Thyroid gland (tissue), 4 donors: ENCODE measurements around the gene ZNF219. TPM values are rescaled to one million over a fixed set of nuclear protein-coding genes. Genes with fewer than 3 reads are reported as not detected.
A peak's percentile ranks its signal among the peaks of the same experiment; 100 is the strongest.

Experiments used
- DNase-seq, 2 donors: peaks; one replicate each; pipeline ENCODE4 v3.0.0-alpha.2; 2019
- H3K27ac ChIP-seq, 3 donors: fragments of 200-600 bp; sonication (generic); 1 replicate in 2 of 3; 2 replicates in 1 of 3; pipeline ENCODE4 v1.5.1; 2016 to 2019; ENCODE audit warnings: mild to moderate bottlenecking in 1 of 3, moderate library complexity in 1 of 3
- H3K27me3 ChIP-seq: fragments of 200-600 bp; sonication (generic); one replicate; pipeline ENCODE4 v1.5.1; 2019
- H3K36me3 ChIP-seq, 2 donors: fragments of 200-600 bp; sonication (generic); one replicate each; pipeline ENCODE4 v1.5.1; 2016 to 2019
- H3K4me1 ChIP-seq, 2 donors: fragments of 200-600 bp; sonication (generic); one replicate each; pipeline ENCODE4 v1.5.1; 2017 to 2019
- H3K4me3 ChIP-seq, 3 donors: fragments of 200-600 bp; sonication (generic); replicated peaks in 1 of 3; 1 replicate in 2 of 3; 2 replicates in 1 of 3; pipeline ENCODE4 v1.5.1; 2016; ENCODE audit warnings: mild to moderate bottlenecking in 1 of 3
- H3K9me3 ChIP-seq: fragments of 200-600 bp; sonication (generic); one replicate; pipeline ENCODE4 v1.5.1; 2017
- CTCF ChIP-seq, 6 experiments: fragments of 200-600 bp in 3 of 6; fragments of 450-650 bp in 3 of 6; sonication (generic) in 3 of 6; IDR thresholded peaks; one replicate each; pipeline ENCODE4 v1.5.1; 2016 to 2019; ENCODE audit warnings: antibody characterized with exemption in 6 of 6, mild to moderate bottlenecking in 2 of 6, inconsistent platforms in 1 of 6, moderate library complexity in 1 of 6
- POLR2A ChIP-seq, 2 donors: fragments of 450-650 bp; IDR thresholded peaks; one replicate each; pipeline ENCODE4 v1.6.1; 2017; ENCODE audit warnings: antibody characterized with exemption in 2 of 2, mild to moderate bottlenecking in 2 of 2, moderate library complexity in 1 of 2
- WGBS, 2 donors: methylation state at CpG; one replicate each; pipeline ENCODE4 v1.1.5; 2017; 5-methylcytosine and 5-hydroxymethylcytosine counted together
- intact Hi-C: fragments of 100-400 bp; cut with DNase I; formaldehyde crosslinking; loops from one replicate; pipeline ENCODE4 v1.15.1; 2023
- total RNA-seq, 4 donors: library from RNA; depleted of rRNA; stranded (reverse); fragments of >200 nt; gene quantifications; one replicate each; pipeline ENCODE4 v1.2.3, GENCODE V29; 2016

The ZNF219 gene
- total RNA-seq, 4 donors from 2014 or later, result 53.6 to 82.7 (median 67.3) TPM

- no peak for TF ChIP-seq CTCF (IDR thresholded peaks at IDR 0.05)
- no peak for TF ChIP-seq POLR2A (IDR thresholded peaks at IDR 0.05)
- peak; percentile 46 to 62 for DNase-seq
- WGBS, 2 donors, result 36 to 37% methylated on average over 22 of the region's 42 CpGs
- Histone ChIP-seq H3K27ac (peak overlapping the region; percentile 83 to 98 (median 96)), H3K36me3 (peaks cover 11 to 15% of the 10 kb centered on the region in 2 donors), H3K4me1 (peaks cover 31 to 50% of the 10 kb centered on the region in 2 donors), H3K9me3 (no peaks in the 10 kb centered on the region), H3K27me3 (no peaks in the 10 kb centered on the region), H3K4me3 (peak overlapping the region in 1 of 3 donors; percentile 11)
- intact Hi-C loops, result loop anchor here (2.0 to 5.0 kb wide), 2 partner anchors 23 to 75 kb away; no protein-coding TSS in a partner anchor
Observed at GRCh38 chr14:21091821-21092272, 6.6 kb downstream of the ZNF219 start.

GRCh38 chr14:21090940-21091663 is 7.4 kb downstream of the ZNF219 start:
- H3K27ac ChIP-seq, result peak overlapping the region; percentile 83 to 98 (median 96)
- intact Hi-C loops, result loop anchor here (5.0 kb wide), 1 partner anchor 74 kb away; no protein-coding TSS in a partner anchor
- H3K27me3 ChIP-seq, result no peaks in the 10 kb centered on the region
- H3K36me3 ChIP-seq, result peaks cover 11 to 15% of the 10 kb centered on the region in 2 donors
- H3K4me1 ChIP-seq, result peaks cover 31 to 44% of the 10 kb centered on the region in 2 donors
- WGBS, 2 donors, result 79 to 88% methylated on average over 37 to 45 of the region's 45 CpGs
- no peaks in the 10 kb centered on the region for H3K9me3 ChIP-seq
- TF ChIP-seq POLR2A (IDR thresholded peaks at IDR 0.05) (no peak), CTCF (IDR thresholded peaks at IDR 0.05) (no peak)
- H3K4me3 ChIP-seq, result peak overlapping the region in 1 of 3 donors; percentile 11
- peak in 1 of 2 donors; percentile 27 for DNase-seq

GRCh38 chr14:21090194-21090939 is 8.1 kb downstream of the ZNF219 start:
- intact Hi-C loops, result loop anchor here (5.0 kb wide), 1 partner anchor 73 kb away; no protein-coding TSS in a partner anchor
- no peaks in the 10 kb centered on the region for H3K27me3 ChIP-seq
- no peak overlapping the region for H3K4me3 ChIP-seq
- TF ChIP-seq CTCF (IDR thresholded peaks at IDR 0.05), result peak in 4 of 6 experiments; percentile 29 to 45 (median 34)
- TF ChIP-seq POLR2A (IDR thresholded peaks at IDR 0.05), result no peak
- H3K4me1 ChIP-seq, result peaks cover 31 to 45% of the 10 kb centered on the region in 2 donors
- 87 to 90% methylated on average over 32 to 38 of the region's 45 CpGs for WGBS, 2 donors
- DNase-seq, result peak in 1 of 2 donors; percentile 38
- no peaks in the 10 kb centered on the region for H3K9me3 ChIP-seq
- H3K27ac ChIP-seq, result peak overlapping the region; percentile 15 to 96 (median 83)
- H3K36me3 ChIP-seq, result peaks cover 11 to 15% of the 10 kb centered on the region in 2 donors

- TF ChIP-seq CTCF (IDR thresholded peaks at IDR 0.05) (no peak), POLR2A (IDR thresholded peaks at IDR 0.05) (no peak)
- H3K27ac ChIP-seq, result peak overlapping the region in 2 of 3 donors; percentile 15 to 83
Observed at GRCh38 chr14:21089877-21090193, 8.6 kb downstream of the ZNF219 start.

More at GRCh38 chr14:21089877-21090193, 8.6 kb downstream of the ZNF219 start:
- peaks cover 31 to 51% of the 10 kb centered on the region in 2 donors for H3K4me1 ChIP-seq
- DNase-seq, result no peak
- no peaks in the 10 kb centered on the region for H3K9me3 ChIP-seq
- no peaks in the 10 kb centered on the region for H3K27me3 ChIP-seq
- H3K36me3 ChIP-seq, result peaks cover 13 to 15% of the 10 kb centered on the region in 2 donors
- H3K4me3 ChIP-seq, result no peak overlapping the region
- WGBS, 2 donors, result 85 to 92% methylated on average over 5 of the region's 5 CpGs
- intact Hi-C loops, result loop anchor here (5.0 kb wide), 1 partner anchor 73 kb away; no protein-coding TSS in a partner anchor
